ENCODE data around the gene GBP7.

DNA sequence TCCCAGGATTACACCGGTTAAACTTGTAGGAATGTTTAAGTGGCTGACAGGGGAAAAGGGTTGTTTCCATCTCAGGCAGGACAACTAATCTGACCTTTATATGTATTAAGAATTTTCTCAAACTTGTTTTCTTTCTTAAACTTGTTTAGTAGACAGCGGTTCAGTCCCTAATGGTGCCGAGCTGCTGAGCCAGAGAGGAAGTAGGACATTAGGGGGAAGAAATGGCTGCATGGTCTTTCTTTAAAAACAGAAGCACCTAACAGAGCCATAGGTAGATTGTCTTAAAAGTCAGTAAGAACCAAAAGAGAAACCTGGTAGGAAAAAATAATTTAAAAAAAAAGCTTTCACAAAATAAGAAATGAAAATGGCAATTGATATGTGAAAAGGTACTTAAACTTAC is 19.7 kb upstream of the GBP7 start:
- TF ChIP-seq, protein P1, sequence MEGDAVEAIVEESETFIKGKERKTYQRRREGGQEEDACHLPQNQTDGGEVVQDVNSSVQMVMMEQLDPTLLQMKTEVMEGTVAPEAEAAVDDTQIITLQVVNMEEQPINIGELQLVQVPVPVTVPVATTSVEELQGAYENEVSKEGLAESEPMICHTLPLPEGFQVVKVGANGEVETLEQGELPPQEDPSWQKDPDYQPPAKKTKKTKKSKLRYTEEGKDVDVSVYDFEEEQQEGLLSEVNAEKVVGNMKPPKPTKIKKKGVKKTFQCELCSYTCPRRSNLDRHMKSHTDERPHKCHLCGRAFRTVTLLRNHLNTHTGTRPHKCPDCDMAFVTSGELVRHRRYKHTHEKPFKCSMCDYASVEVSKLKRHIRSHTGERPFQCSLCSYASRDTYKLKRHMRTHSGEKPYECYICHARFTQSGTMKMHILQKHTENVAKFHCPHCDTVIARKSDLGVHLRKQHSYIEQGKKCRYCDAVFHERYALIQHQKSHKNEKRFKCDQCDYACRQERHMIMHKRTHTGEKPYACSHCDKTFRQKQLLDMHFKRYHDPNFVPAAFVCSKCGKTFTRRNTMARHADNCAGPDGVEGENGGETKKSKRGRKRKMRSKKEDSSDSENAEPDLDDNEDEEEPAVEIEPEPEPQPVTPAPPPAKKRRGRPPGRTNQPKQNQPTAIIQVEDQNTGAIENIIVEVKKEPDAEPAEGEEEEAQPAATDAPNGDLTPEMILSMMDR (IDR thresholded peaks at IDR 0.05) = no peak
- TF ChIP-seq POLR2A (IDR thresholded peaks at IDR 0.05; ENCODE audit: low read depth) (no peak), POLR2AphosphoS5 (IDR thresholded peaks at IDR 0.05) (no peak), EP300 (IDR thresholded peaks at IDR 0.05) (no peak)
